ENCODE data around the gene HHLA2.

HHLA2 gene

DNA sequence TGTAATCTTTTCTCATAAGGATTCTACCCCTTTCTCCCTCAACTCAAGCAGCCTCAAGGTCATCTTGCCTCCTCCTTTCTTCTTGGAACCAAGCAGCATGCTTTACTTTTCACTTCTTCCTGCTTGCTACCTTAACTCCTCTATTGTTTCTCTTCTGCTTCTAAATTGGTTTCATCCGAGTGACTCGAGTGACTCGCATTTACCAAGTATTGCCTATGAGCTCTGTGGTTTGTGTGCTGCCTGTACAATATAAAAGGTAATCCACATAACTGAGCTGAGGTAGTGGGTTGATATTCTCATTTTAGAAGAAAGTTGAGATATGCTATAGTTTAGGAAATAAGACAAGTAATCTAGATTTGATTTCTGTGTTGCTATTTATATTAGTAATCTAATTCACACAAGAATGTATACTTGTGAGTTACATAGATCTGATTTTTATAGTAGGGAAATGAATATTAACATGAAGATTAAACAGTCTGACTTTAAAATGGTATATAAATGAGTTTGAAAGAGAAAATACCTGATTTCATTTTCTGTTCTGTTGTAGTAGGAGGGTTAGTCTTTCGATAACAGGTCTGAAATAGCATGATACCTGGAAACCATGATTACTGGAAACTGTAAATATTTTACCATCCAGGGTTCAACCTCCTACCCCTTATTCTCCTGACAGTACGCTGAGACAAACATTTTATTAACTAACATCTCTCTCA lies 5.5 kb downstream of the HHLA2 start:
- Histone ChIP-seq H3K4me3 (ENCODE audit: low read length) (no peak overlapping the region), H3K36me3 (ENCODE audit: insufficient read depth, low read length) (no peaks in the 10 kb centered on the region), H3K9me3 (replicated peaks; ENCODE audit: low read length) (no peaks in the 10 kb centered on the region), H3K4me2 (ENCODE audit: low read length) (no peak overlapping the region), H3K4me1 (ENCODE audit: control insufficient read depth, insufficient read depth, low read length) (no peaks in the 10 kb centered on the region), H3K27me3 (ENCODE audit: control insufficient read depth, insufficient read depth, low read length) (no peaks in the 10 kb centered on the region), H3K9ac (ENCODE audit: low read depth, low read length) (no peak overlapping the region)

GRCh38 chr3:108302570-108302969 lies 6.2 kb downstream of the HHLA2 start:
- H3K9ac ChIP-seq (ENCODE audit: low read depth, low read length) = no peak overlapping the region
- H3K4me1 ChIP-seq (ENCODE audit: control insufficient read depth, insufficient read depth, low read length) = no peaks in the 10 kb centered on the region
- H3K27me3 ChIP-seq (ENCODE audit: control insufficient read depth, insufficient read depth, low read length) = no peaks in the 10 kb centered on the region
- no peak overlapping the region for H3K4me2 ChIP-seq (ENCODE audit: low read length)
- no peak overlapping the region for H3K4me3 ChIP-seq (ENCODE audit: low read length)
- no peaks in the 10 kb centered on the region for H3K9me3 ChIP-seq (replicated peaks; ENCODE audit: low read length)
- no peaks in the 10 kb centered on the region for H3K36me3 ChIP-seq (ENCODE audit: insufficient read depth, low read length)

DNA sequence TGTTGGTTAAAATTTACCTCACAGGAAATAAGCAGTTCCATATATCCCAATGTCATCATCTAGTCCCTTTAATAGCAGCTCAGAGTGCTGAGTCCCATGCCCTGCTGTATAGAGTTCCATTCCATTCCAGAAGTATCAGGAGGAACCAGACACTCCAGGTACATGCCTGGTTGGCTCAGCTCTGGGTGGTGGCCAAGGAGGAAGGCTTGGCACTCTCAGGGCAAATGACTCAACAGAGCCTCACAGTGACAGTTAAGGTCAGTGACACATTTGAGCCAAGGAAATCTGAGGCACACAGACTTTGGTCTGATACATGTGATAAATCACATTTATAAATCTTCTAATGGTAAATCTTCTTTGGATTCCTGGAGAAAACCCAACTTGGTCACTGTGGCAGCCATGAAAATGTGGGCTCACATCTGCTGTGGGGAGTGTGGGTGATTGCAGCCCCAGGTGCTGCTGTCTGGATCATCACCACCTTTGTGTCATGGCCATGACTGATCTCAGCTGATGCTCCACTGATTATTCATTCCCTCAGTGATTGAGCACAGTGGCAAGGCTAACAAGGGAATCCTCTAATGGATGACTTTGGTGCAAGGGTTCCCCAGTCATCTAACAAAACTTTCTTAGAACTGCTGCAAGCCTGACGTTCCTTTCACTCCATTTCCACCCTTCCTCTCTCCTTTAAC lies 9.3 kb downstream of the HHLA2 start:
- Histone ChIP-seq H3K4me3 (ENCODE audit: low read length) (no peak overlapping the region), H3K4me2 (ENCODE audit: low read length) (no peak overlapping the region), H3K9me3 (replicated peaks; ENCODE audit: low read length) (no peaks in the 10 kb centered on the region), H3K4me1 (ENCODE audit: control insufficient read depth, insufficient read depth, low read length) (no peaks in the 10 kb centered on the region), H3K9ac (ENCODE audit: low read depth, low read length) (no peak overlapping the region), H3K27me3 (ENCODE audit: control insufficient read depth, insufficient read depth, low read length) (no peaks in the 10 kb centered on the region), H3K36me3 (ENCODE audit: insufficient read depth, low read length) (no peaks in the 10 kb centered on the region)

- Histone ChIP-seq H3K36me3 (ENCODE audit: insufficient read depth, low read length) (no peaks in the 10 kb centered on the region), H3K4me1 (ENCODE audit: control insufficient read depth, insufficient read depth, low read length) (no peaks in the 10 kb centered on the region), H3K9me3 (replicated peaks; ENCODE audit: low read length) (no peaks in the 10 kb centered on the region), H3K27me3 (ENCODE audit: control insufficient read depth, insufficient read depth, low read length) (no peaks in the 10 kb centered on the region), H3K4me2 (ENCODE audit: low read length) (no peak overlapping the region), H3K4me3 (ENCODE audit: low read length) (no peak overlapping the region), H3K9ac (ENCODE audit: low read depth, low read length) (no peak overlapping the region)
Measured at GRCh38 chr3:108311797-108312196, 15.4 kb downstream of the HHLA2 start.

DNA sequence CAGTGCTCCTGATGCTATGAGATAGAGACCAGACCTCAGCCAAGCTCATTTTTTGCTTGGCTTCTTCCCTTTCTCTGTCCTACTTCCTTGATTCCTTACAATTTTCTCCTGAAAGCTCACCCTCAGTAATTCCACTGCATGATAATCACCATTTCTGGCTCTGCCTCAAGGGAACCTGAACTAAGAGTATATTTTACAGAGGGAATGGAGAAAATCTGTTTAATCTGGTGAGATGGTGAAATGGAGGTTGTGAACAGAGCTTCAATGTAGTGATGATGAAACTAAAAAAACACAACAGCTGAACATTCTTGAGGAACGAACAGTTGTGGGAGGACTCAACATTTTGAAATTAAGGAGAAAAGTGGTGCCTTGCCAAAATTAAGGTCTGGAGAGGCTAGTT lies 16.3 kb downstream of the HHLA2 start:
- no peak overlapping the region for H3K4me3 ChIP-seq (ENCODE audit: low read length)
- no peak overlapping the region for H3K4me2 ChIP-seq (ENCODE audit: low read length)
- no peaks in the 10 kb centered on the region for H3K4me1 ChIP-seq (ENCODE audit: control insufficient read depth, insufficient read depth, low read length)
- no peaks in the 10 kb centered on the region for H3K27me3 ChIP-seq (ENCODE audit: control insufficient read depth, insufficient read depth, low read length)
- no peaks in the 10 kb centered on the region for H3K36me3 ChIP-seq (ENCODE audit: insufficient read depth, low read length)
- H3K9me3 ChIP-seq (replicated peaks; ENCODE audit: low read length) = no peaks in the 10 kb centered on the region
- H3K9ac ChIP-seq (ENCODE audit: low read depth, low read length) = no peak overlapping the region

DNA sequence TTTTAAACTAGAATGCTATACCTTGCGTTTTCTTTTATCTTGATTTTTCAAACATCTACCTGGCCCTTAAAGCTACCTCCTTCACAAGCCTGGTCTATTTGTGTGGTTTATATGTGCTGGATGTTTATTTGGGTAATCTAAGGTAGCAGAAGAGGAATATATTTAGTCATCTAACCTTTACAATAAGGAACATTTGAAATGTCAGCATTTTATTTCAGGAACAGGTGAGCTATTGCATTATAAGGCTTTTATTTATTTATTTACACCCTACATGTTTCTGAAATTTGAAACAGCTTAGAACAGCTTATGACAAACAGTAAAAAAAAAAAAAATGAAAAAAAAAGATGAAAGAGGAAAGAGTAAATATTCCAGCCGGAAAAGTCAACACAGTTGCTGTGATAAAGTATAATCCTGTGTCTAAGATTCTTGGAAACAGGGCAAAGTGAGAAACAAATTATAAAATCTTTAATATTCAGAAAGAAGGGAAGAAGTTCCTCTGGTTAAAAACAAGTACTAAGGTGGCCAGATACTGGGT lies 19.5 kb downstream of the HHLA2 start:
- Histone ChIP-seq H3K4me2 (ENCODE audit: low read length) (no peak overlapping the region), H3K9me3 (replicated peaks; ENCODE audit: low read length) (no peaks in the 10 kb centered on the region), H3K9ac (ENCODE audit: low read depth, low read length) (no peak overlapping the region), H3K36me3 (ENCODE audit: insufficient read depth, low read length) (no peaks in the 10 kb centered on the region), H3K27me3 (ENCODE audit: control insufficient read depth, insufficient read depth, low read length) (no peaks in the 10 kb centered on the region), H3K4me3 (ENCODE audit: low read length) (no peak overlapping the region), H3K4me1 (ENCODE audit: control insufficient read depth, insufficient read depth, low read length) (no peaks in the 10 kb centered on the region)

GRCh38 chr3:108319428-108320082 lies 23.2 kb downstream of the HHLA2 start:
- no peaks in the 10 kb centered on the region for H3K27me3 ChIP-seq (ENCODE audit: control insufficient read depth, insufficient read depth, low read length)
- H3K36me3 ChIP-seq (ENCODE audit: insufficient read depth, low read length) = no peaks in the 10 kb centered on the region
- no peaks in the 10 kb centered on the region for H3K9me3 ChIP-seq (replicated peaks; ENCODE audit: low read length)
- no peaks in the 10 kb centered on the region for H3K4me1 ChIP-seq (ENCODE audit: control insufficient read depth, insufficient read depth, low read length)
- no peak overlapping the region for H3K4me3 ChIP-seq (ENCODE audit: low read length)
- H3K4me2 ChIP-seq (ENCODE audit: low read length) = no peak overlapping the region
- no peak overlapping the region for H3K9ac ChIP-seq (ENCODE audit: low read depth, low read length)

GRCh38 chr3:108320746-108321350 lies 24.5 kb downstream of the HHLA2 start:
- Histone ChIP-seq H3K4me3 (ENCODE audit: low read length) (no peak overlapping the region), H3K9me3 (replicated peaks; ENCODE audit: low read length) (no peaks in the 10 kb centered on the region), H3K27me3 (ENCODE audit: control insufficient read depth, insufficient read depth, low read length) (no peaks in the 10 kb centered on the region), H3K4me1 (ENCODE audit: control insufficient read depth, insufficient read depth, low read length) (no peaks in the 10 kb centered on the region), H3K36me3 (ENCODE audit: insufficient read depth, low read length) (no peaks in the 10 kb centered on the region), H3K4me2 (ENCODE audit: low read length) (no peak overlapping the region), H3K9ac (ENCODE audit: low read depth, low read length) (no peak overlapping the region)

DNA sequence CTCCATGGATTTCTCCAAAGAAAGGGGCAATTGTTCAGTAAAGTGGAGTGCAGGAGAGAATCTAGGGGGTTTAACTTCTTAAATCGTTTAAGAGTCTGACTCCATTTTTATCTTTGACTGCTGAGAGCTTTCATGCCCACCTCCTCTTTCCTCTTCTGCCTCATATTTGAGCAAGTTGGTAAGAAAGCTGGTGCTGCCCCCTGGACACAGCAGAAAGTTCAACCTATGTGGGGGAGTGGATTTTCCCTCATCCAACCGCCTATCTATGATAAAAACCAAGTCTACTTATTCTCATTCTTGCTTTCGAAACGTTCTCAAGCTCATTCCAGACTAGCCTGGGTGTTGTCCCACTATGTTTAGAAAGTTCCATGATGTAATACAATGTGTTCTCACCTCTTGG lies 26.0 kb downstream of the HHLA2 start:
- Histone ChIP-seq H3K27me3 (ENCODE audit: control insufficient read depth, insufficient read depth, low read length) (no peaks in the 10 kb centered on the region), H3K4me3 (ENCODE audit: low read length) (no peak overlapping the region), H3K9ac (ENCODE audit: low read depth, low read length) (no peak overlapping the region), H3K4me1 (ENCODE audit: control insufficient read depth, insufficient read depth, low read length) (no peaks in the 10 kb centered on the region), H3K36me3 (ENCODE audit: insufficient read depth, low read length) (no peaks in the 10 kb centered on the region), H3K4me2 (ENCODE audit: low read length) (no peak overlapping the region), H3K9me3 (replicated peaks; ENCODE audit: low read length) (no peaks in the 10 kb centered on the region)

DNA sequence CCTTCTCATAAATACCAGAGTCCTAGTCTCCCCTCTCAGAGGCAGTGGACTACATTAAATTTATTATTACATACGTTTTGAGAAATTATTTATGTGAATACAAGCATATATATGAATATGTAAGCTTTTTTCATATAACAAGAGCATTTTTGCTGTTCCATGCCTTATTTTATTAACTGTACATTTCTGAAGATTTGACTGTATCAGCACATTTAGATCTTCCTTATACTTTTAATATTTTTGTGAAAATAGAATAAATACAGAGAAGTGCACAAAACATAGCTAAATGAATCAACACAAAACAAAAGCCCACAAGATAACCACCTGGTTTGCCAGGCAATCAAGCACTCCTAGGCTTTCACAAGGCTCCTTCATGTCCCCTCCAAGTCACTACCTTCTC lies 27.8 kb downstream of the HHLA2 start:
- no peak overlapping the region for H3K4me2 ChIP-seq (ENCODE audit: low read length)
- H3K4me3 ChIP-seq (ENCODE audit: low read length) = no peak overlapping the region
- H3K9ac ChIP-seq (ENCODE audit: low read depth, low read length) = no peak overlapping the region
- H3K27me3 ChIP-seq (ENCODE audit: control insufficient read depth, insufficient read depth, low read length) = no peaks in the 10 kb centered on the region
- H3K4me1 ChIP-seq (ENCODE audit: control insufficient read depth, insufficient read depth, low read length) = no peaks in the 10 kb centered on the region
- H3K36me3 ChIP-seq (ENCODE audit: insufficient read depth, low read length) = no peaks in the 10 kb centered on the region
- H3K9me3 ChIP-seq (replicated peaks; ENCODE audit: low read length) = no peaks in the 10 kb centered on the region

DNA sequence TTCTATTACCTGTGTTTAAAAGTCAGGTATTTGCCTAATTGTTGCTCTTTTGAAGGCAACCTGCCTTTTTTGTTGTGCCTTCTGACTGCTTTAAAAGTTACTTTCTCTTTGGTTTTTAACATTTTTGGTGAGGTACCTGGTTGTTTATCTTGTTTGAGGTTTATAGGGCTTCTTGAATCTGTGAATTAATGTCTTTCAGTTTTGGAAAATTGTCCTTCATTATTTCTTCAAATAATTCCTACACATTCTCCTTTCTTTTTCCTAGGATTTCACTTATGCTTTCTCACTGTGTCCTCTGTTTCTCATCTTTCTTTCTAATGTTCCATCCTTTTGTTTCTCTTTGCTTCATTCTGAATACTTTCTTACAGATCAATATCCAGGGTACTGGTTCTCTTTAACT lies 30.8 kb downstream of the HHLA2 start:
- H3K9ac ChIP-seq (ENCODE audit: low read depth, low read length) = no peak overlapping the region
- no peaks in the 10 kb centered on the region for H3K4me1 ChIP-seq (ENCODE audit: control insufficient read depth, insufficient read depth, low read length)
- H3K4me2 ChIP-seq (ENCODE audit: low read length) = no peak overlapping the region
- H3K4me3 ChIP-seq (ENCODE audit: low read length) = no peak overlapping the region
- no peaks in the 10 kb centered on the region for H3K27me3 ChIP-seq (ENCODE audit: control insufficient read depth, insufficient read depth, low read length)
- no peaks in the 10 kb centered on the region for H3K9me3 ChIP-seq (replicated peaks; ENCODE audit: low read length)
- H3K36me3 ChIP-seq (ENCODE audit: insufficient read depth, low read length) = no peaks in the 10 kb centered on the region

Data from skeletal muscle satellite cell (primary cell).